Caco-2 (cell line): Measurements from ENCODE around the gene POTEC. TPM values are rescaled to one million over a fixed set of nuclear protein-coding genes. Genes with fewer than 3 reads are reported as not detected.
"Not testable (repeated sequence)": the region's sequence is repeated elsewhere in the genome, so short reads cannot be mapped to it uniquely, and the experiment has no call there.

ENCODE experiments used
- BruUV-seq: library from RNA; stranded (reverse); fragments of 400-500 nt; replicated peaks from 2 replicates; lab custom pipeline; 2021; lab: Mats Ljungman, UMichigan
- CTCF ChIA-PET: fragments of 300-600 bp; sonication (Branson Sonifier 250); formaldehyde crosslinking; loops from one replicate; lab custom pipeline; 2022; ENCODE audit warnings: antibody characterized with exemption; lab: Charles Lee
- POLR2A ChIA-PET: fragments of 300-600 bp; sonication (Branson Sonifier 250); formaldehyde crosslinking; loops from one replicate; lab custom pipeline; 2022; ENCODE audit warnings: antibody characterized with exemption; lab: Charles Lee
- DNase-seq, 2 experiments: peaks; one replicate each; pipeline versions ENCODE4 v3.0.0 to v3.0.0-alpha.2; 2020 to 2022
- H3K27me3 ChIP-seq: replicated peaks from 2 replicates; pipeline ENCODE4 v1.6.0; 2011; ENCODE audit warnings: low read length; ENCODE audit not compliant: control insufficient read depth, insufficient read depth
- H3K36me3 ChIP-seq: 2 replicates; pipeline ENCODE4 v1.5.1; 2011; ENCODE audit warnings: low read length; ENCODE audit not compliant: control insufficient read depth, insufficient read depth
- H3K4me1 ChIP-seq: fragments of 250-450 bp; sonication (Bioruptor Pico); 2 replicates; pipeline ENCODE4 v1.5.1; 2020; ENCODE audit warnings: mild to moderate bottlenecking
- H3K4me3 ChIP-seq: 2 replicates; pipeline ENCODE4 v1.5.1; 2011; ENCODE audit warnings: low read depth, mild to moderate bottlenecking, control low read depth, low read length
- H3K9me3 ChIP-seq: fragments of 250-450 bp; sonication (Bioruptor Pico); 2 replicates; pipeline ENCODE4 v1.5.1; 2020; ENCODE audit warnings: mild to moderate bottlenecking, moderate library complexity
- H3K27ac Mint-ChIP-seq: one replicate; pipeline ENCODE4 v1.8.0; 2022; ENCODE audit warnings: mixed read lengths; ENCODE audit not compliant: unreplicated experiment
- H3K27me3 Mint-ChIP-seq: one replicate; pipeline ENCODE4 v1.8.0; 2022; ENCODE audit warnings: mixed read lengths; ENCODE audit not compliant: insufficient read depth, unreplicated experiment
- H3K36me3 Mint-ChIP-seq: one replicate; pipeline ENCODE4 v1.8.0; 2022; ENCODE audit warnings: mild to moderate bottlenecking, mixed read lengths; ENCODE audit not compliant: insufficient read depth, unreplicated experiment
- H3K4me1 Mint-ChIP-seq: one replicate; pipeline ENCODE4 v1.8.0; 2022; ENCODE audit warnings: low read depth, mixed read lengths; ENCODE audit not compliant: unreplicated experiment
- H3K4me3 Mint-ChIP-seq: one replicate; pipeline ENCODE4 v1.8.0; 2022; ENCODE audit warnings: mild to moderate bottlenecking, moderate library complexity, mixed read lengths; ENCODE audit not compliant: unreplicated experiment
- H3K9me3 Mint-ChIP-seq: one replicate; pipeline ENCODE4 v1.8.0; 2022; ENCODE audit warnings: mixed read lengths; ENCODE audit not compliant: unreplicated experiment
- intact Hi-C: fragments of 100-400 bp; cut with micrococcal nuclease; formaldehyde crosslinking; loops from one replicate; pipeline ENCODE4 v1.10.0; 2022; ENCODE audit not compliant: unreplicated experiment
- total RNA-seq: library from RNA; stranded (reverse); gene quantifications from 2 replicates; pipeline ENCODE4 v1.2.3, GENCODE V29; 2022

The POTEC gene
- total RNA-seq, 1 experiment from 2014 or later: not detected

GRCh38 chr18:14501894-14502293 lies 41.5 kb downstream of the POTEC start:
- intact Hi-C loops, H3K4me1 ChIP-seq, POLR2A ChIA-PET, H3K36me3 Mint-ChIP-seq, H3K4me1 Mint-ChIP-seq, H3K9me3 Mint-ChIP-seq, BruUV-seq, H3K4me3 Mint-ChIP-seq, H3K36me3 ChIP-seq, H3K27ac Mint-ChIP-seq, H3K9me3 ChIP-seq, H3K4me3 ChIP-seq, CTCF ChIA-PET, DNase-seq, H3K27me3 Mint-ChIP-seq, H3K27me3 ChIP-seq: not testable (repeated sequence)

DNA sequence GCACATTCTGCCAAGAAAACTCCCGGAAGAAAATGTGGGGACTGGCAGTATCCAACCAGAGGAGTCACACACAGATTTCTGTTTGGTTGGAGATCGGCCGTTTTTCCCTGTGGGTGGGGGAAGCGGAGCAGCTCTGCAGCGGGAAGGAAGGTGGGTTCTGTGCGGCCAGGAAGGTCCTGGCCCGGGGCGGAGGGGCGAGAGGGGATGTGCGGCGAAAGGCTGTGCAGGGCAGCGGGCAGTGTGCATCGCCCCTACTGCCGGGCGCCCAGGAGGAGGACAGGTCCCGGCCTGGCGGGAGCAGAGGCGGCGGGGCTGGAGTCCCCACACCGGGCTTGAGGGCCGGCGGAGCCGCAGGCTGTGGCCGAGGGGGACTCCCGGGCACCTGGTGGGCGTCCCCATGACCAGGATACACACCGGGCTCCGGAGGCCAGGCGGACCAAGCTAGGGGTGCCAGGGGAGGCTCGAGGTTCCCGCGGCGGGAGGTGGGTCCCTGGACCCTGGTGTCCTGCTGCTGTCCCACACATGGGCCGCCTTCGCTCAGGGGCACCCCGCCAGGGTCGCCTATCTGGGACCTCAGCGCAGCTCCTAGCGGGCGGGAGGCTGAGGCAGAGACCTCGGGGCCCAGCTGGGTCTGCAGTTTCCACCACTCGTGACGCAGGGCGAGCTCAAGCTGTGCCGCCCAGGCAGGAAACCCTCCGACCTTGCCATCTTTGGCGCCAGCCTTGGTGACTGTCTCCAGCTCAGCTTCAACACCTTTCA lies 54.0 kb downstream of the POTEC start:
- H3K27ac Mint-ChIP-seq, H3K4me1 Mint-ChIP-seq, H3K4me3 Mint-ChIP-seq, CTCF ChIA-PET, intact Hi-C loops, H3K9me3 ChIP-seq, H3K27me3 ChIP-seq, BruUV-seq, POLR2A ChIA-PET, H3K36me3 Mint-ChIP-seq, H3K9me3 Mint-ChIP-seq, H3K36me3 ChIP-seq, H3K4me3 ChIP-seq, DNase-seq, H3K4me1 ChIP-seq, H3K27me3 Mint-ChIP-seq: not testable (repeated sequence)

GRCh38 chr18:14488789-14489188 lies 54.6 kb downstream of the POTEC start:
- H3K4me1 Mint-ChIP-seq, intact Hi-C loops, POLR2A ChIA-PET, H3K36me3 Mint-ChIP-seq, H3K9me3 ChIP-seq, H3K9me3 Mint-ChIP-seq, H3K27me3 ChIP-seq, H3K27ac Mint-ChIP-seq, H3K36me3 ChIP-seq, BruUV-seq, CTCF ChIA-PET, H3K4me1 ChIP-seq, H3K4me3 Mint-ChIP-seq, DNase-seq, H3K27me3 Mint-ChIP-seq, H3K4me3 ChIP-seq: not testable (repeated sequence)

GRCh38 chr18:14486926-14487580 lies 56.3 kb downstream of the POTEC start:
- DNase-seq, POLR2A ChIA-PET, BruUV-seq, H3K4me1 ChIP-seq, CTCF ChIA-PET, H3K9me3 Mint-ChIP-seq, H3K27me3 Mint-ChIP-seq, H3K36me3 ChIP-seq, H3K4me1 Mint-ChIP-seq, H3K9me3 ChIP-seq, H3K4me3 ChIP-seq, H3K27ac Mint-ChIP-seq, intact Hi-C loops, H3K27me3 ChIP-seq, H3K4me3 Mint-ChIP-seq, H3K36me3 Mint-ChIP-seq: not testable (repeated sequence)

- H3K36me3 Mint-ChIP-seq, H3K27me3 ChIP-seq, H3K4me3 Mint-ChIP-seq, H3K4me1 ChIP-seq, BruUV-seq, H3K4me1 Mint-ChIP-seq, intact Hi-C loops, H3K4me3 ChIP-seq, DNase-seq, H3K27ac Mint-ChIP-seq, H3K36me3 ChIP-seq, H3K9me3 ChIP-seq, POLR2A ChIA-PET, H3K27me3 Mint-ChIP-seq, CTCF ChIA-PET, H3K9me3 Mint-ChIP-seq: not testable (repeated sequence)
Observed at GRCh38 chr18:14479076-14479475, 64.3 kb downstream of the POTEC start.

- not testable (repeated sequence) for H3K36me3 Mint-ChIP-seq
Observed at GRCh38 chr18:14475520-14475919, 67.9 kb downstream of the POTEC start.

DNA sequence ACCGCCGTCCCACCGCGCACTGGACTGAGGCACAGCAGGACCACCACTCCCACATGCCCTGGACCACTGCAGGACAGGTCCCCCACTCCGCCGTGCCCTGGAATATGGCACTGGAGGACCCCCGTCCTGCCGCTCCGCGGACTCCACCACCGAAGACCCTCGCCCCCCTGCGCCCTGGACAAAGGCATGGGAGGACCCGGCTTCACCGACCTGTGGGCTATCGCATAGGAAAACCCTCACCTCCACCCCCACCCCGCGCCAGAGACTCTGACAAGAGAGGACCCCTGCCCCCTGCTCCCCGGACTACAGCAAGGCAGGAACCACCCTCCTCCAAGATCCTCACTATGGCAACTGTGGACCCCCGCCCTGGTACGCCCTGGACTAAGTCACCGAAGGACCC lies 68.6 kb downstream of the POTEC start:
- H3K36me3 Mint-ChIP-seq, H3K36me3 ChIP-seq, H3K9me3 Mint-ChIP-seq: not testable (repeated sequence)

More at GRCh38 chr18:14475520-14475919, 67.9 kb downstream of the POTEC start:
- H3K4me1 ChIP-seq, BruUV-seq, H3K27ac Mint-ChIP-seq, H3K9me3 Mint-ChIP-seq, H3K4me3 Mint-ChIP-seq, H3K27me3 Mint-ChIP-seq, H3K9me3 ChIP-seq, H3K27me3 ChIP-seq, H3K36me3 ChIP-seq, intact Hi-C loops, H3K4me1 Mint-ChIP-seq, DNase-seq, CTCF ChIA-PET, POLR2A ChIA-PET, H3K4me3 ChIP-seq: not testable (repeated sequence)

More for the DNA sequence above, 68.6 kb downstream of the POTEC start:
- H3K9me3 ChIP-seq, BruUV-seq, H3K27me3 Mint-ChIP-seq, intact Hi-C loops, H3K4me1 ChIP-seq, H3K4me1 Mint-ChIP-seq, POLR2A ChIA-PET, DNase-seq, H3K4me3 ChIP-seq, H3K4me3 Mint-ChIP-seq, H3K27ac Mint-ChIP-seq, H3K27me3 ChIP-seq, CTCF ChIA-PET: not testable (repeated sequence)
